PC-3 (cell line): ENCODE results near the gene PUS3. TPM values are rescaled to one million over a fixed set of nuclear protein-coding genes. Genes with fewer than 3 reads are reported as not detected.

ENCODE experiments used
- ATAC-seq: fragments of 200-7000 bp; cut with Tn5 transposase; 2 replicates; pipeline ENCODE4 v1.9.1; 2020; ENCODE audit warnings: mild to moderate bottlenecking, moderate library complexity
- BruUV-seq: library from RNA; stranded (reverse); fragments of 400-500 nt; replicated peaks from 2 replicates; lab custom pipeline; 2021; lab: Mats Ljungman, UMichigan
- CTCF ChIA-PET: fragments of 300-600 bp; sonication (Branson Sonifier 250); formaldehyde crosslinking; loops from one replicate; lab custom pipeline; 2022; ENCODE audit warnings: antibody characterized with exemption; lab: Charles Lee
- POLR2A ChIA-PET: fragments of 300-600 bp; sonication (Branson Sonifier 250); formaldehyde crosslinking; loops from one replicate; lab custom pipeline; 2022; ENCODE audit warnings: antibody characterized with exemption; ENCODE audit not compliant: unreplicated experiment; lab: Charles Lee
- DNase-seq: peaks from one replicate; pipeline ENCODE4 v3.0.0-alpha.2; 2015
- H2AFZ ChIP-seq: fragments of 300-600 bp; sonication (generic); 2 replicates; pipeline ENCODE4 v1.6.0; 2016; ENCODE audit warnings: antibody characterized with exemption, low read length
- H3F3A ChIP-seq: fragments of 300-600 bp; sonication (generic); one replicate; pipeline ENCODE4 v1.6.0; 2017; ENCODE audit warnings: antibody characterized with exemption, low read length, control low read depth, mild to moderate bottlenecking; ENCODE audit not compliant: unreplicated experiment
- H3K27ac ChIP-seq: fragments of 300-600 bp; sonication (generic); 2 replicates; pipeline ENCODE4 v1.5.1; 2016; ENCODE audit warnings: mild to moderate bottlenecking, low read length
- H3K27me3 ChIP-seq: fragments of 300-600 bp; sonication (generic); 2 replicates; pipeline ENCODE4 v1.6.1; 2016; ENCODE audit warnings: low read length, mixed read lengths
- H3K36me3 ChIP-seq: fragments of 300-600 bp; sonication (generic); 2 replicates; pipeline ENCODE4 v1.6.1; 2016; ENCODE audit warnings: low read depth, mixed run types, low read length, mixed read lengths
- H3K4me1 ChIP-seq: fragments of 300-600 bp; sonication (generic); 2 replicates; pipeline ENCODE4 v1.5.1; 2016; ENCODE audit warnings: low read length; ENCODE audit not compliant: insufficient read depth
- H3K4me2 ChIP-seq: fragments of 300-600 bp; sonication (generic); 2 replicates; pipeline ENCODE4 v1.6.0; 2016; ENCODE audit warnings: low read length
- H3K4me3 ChIP-seq: fragments of 300-600 bp; sonication (generic); 2 replicates; pipeline ENCODE4 v1.5.1; 2016; ENCODE audit warnings: mild to moderate bottlenecking, low read length, mixed read lengths
- H3K79me2 ChIP-seq: fragments of 300-600 bp; sonication (generic); 2 replicates; pipeline ENCODE4 v1.6.1; 2017; ENCODE audit warnings: low read length, mixed read lengths
- H3K9ac ChIP-seq: fragments of 300-600 bp; sonication (generic); 2 replicates; pipeline ENCODE4 v1.6.0; 2016; ENCODE audit warnings: mild to moderate bottlenecking, low read length
- H3K9me2 ChIP-seq: fragments of 300-600 bp; sonication (generic); replicated peaks from 2 replicates; pipeline ENCODE4 v1.6.1; 2016; ENCODE audit warnings: mixed run types, low read length, mixed read lengths
- H3K9me3 ChIP-seq: fragments of 300-600 bp; sonication (generic); 2 replicates; pipeline ENCODE4 v1.6.1; 2016; ENCODE audit warnings: low read length, mixed read lengths
- H4K20me1 ChIP-seq: fragments of 300-600 bp; sonication (generic); 2 replicates; pipeline ENCODE4 v1.6.1; 2016; ENCODE audit warnings: low read length, mixed read lengths
- EZH2 ChIP-seq: fragments of 300-600 bp; sonication (generic); IDR thresholded peaks from one replicate; pipeline ENCODE4 v1.6.1; 2017; ENCODE audit warnings: antibody characterized with exemption, mild to moderate bottlenecking, low read length; ENCODE audit not compliant: unreplicated experiment
- EZH2phosphoT487 ChIP-seq: fragments of 300-600 bp; sonication (generic); IDR thresholded peaks from 2 replicates; pipeline ENCODE4 v1.6.1; 2018; ENCODE audit warnings: mild to moderate bottlenecking, antibody characterized with exemption, low read length, borderline replicate concordance
- intact Hi-C: fragments of 100-400 bp; cut with micrococcal nuclease; formaldehyde crosslinking; loops from 2 replicates; pipeline ENCODE4 v1.9.0; 2023
- total RNA-seq: library from RNA; depleted of rRNA; stranded (reverse); fragments of >200 nt; gene quantifications from 2 replicates; pipeline ENCODE4 v1.2.3, GENCODE V29; 2014; rRNA removed
- TF ChIP-seq, protein P1 (sequence below): fragments of 300-600 bp; sonication (generic); conservative IDR thresholded peaks from 2 replicates; pipeline ENCODE4 v1.5.1; 2017; ENCODE audit warnings: antibody characterized with exemption, low read depth, mild to moderate bottlenecking, low read length

Gene PUS3
- total RNA-seq, 1 experiment from 2014 or later = 26.2 TPM

DNA sequence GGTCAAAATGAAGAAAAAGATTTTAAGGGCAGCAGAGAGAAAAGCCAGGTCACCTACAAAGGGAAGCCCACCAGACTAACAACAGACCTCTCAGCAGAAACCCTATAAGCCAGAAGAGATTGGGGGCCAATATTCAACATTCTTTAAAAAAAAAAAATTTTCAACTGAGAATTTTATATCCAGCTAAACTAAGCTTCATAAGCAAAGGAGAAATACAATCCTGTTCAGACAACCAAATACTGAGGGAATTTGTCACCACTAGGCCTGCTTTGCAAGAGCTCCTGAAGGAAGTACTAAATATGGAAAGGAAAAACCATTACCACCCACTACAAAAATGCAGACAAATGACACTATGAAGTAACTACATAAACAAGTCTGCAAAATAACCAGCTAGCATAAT, 56.8 kb downstream of the PUS3 start:
- no peaks in the 10 kb centered on the region for H4K20me1 ChIP-seq
- H3K4me2 ChIP-seq = no peak overlapping the region
- no peaks in the 10 kb centered on the region for H3F3A ChIP-seq
- no peaks in the 10 kb centered on the region for H3K36me3 ChIP-seq
- POLR2A ChIA-PET = no interaction called here
- no peak for ATAC-seq
- intact Hi-C loops = no loop called here
- TF ChIP-seq EZH2phosphoT487 (no peak), EZH2 (no peak)
- TF ChIP-seq, protein P1, sequence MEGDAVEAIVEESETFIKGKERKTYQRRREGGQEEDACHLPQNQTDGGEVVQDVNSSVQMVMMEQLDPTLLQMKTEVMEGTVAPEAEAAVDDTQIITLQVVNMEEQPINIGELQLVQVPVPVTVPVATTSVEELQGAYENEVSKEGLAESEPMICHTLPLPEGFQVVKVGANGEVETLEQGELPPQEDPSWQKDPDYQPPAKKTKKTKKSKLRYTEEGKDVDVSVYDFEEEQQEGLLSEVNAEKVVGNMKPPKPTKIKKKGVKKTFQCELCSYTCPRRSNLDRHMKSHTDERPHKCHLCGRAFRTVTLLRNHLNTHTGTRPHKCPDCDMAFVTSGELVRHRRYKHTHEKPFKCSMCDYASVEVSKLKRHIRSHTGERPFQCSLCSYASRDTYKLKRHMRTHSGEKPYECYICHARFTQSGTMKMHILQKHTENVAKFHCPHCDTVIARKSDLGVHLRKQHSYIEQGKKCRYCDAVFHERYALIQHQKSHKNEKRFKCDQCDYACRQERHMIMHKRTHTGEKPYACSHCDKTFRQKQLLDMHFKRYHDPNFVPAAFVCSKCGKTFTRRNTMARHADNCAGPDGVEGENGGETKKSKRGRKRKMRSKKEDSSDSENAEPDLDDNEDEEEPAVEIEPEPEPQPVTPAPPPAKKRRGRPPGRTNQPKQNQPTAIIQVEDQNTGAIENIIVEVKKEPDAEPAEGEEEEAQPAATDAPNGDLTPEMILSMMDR = no peak
- no peak overlapping the region for H3K9ac ChIP-seq
- no peaks in the 10 kb centered on the region for H3K79me2 ChIP-seq
- no peak overlapping the region for H2AFZ ChIP-seq
- CTCF ChIA-PET = no interaction called here
- H3K9me2 ChIP-seq = no peaks in the 10 kb centered on the region
- peaks cover 15% of the 10 kb centered on the region for H3K9me3 ChIP-seq
- no peaks in the 10 kb centered on the region for H3K27me3 ChIP-seq
- BruUV-seq = no TSS peak
- no peak for DNase-seq
- H3K4me1 ChIP-seq = no peaks in the 10 kb centered on the region
- H3K27ac ChIP-seq = no peak overlapping the region
- H3K4me3 ChIP-seq = no peak overlapping the region

Other genes starting within 250 kb of the PUS3 start
- not detected in 2 replicates for gene ACRV1, start 222.4 kb downstream of the PUS3 start, total RNA-seq
- gene PATE1, start 156.9 kb downstream of the PUS3 start, total RNA-seq = not detected in 2 replicates
- not detected in 2 replicates for gene PATE2, start 124.4 kb downstream of the PUS3 start, total RNA-seq
- not detected in 2 replicates for gene PATE3, start 115.1 kb downstream of the PUS3 start, total RNA-seq
- gene PATE4, start 69.9 kb downstream of the PUS3 start, total RNA-seq = not detected in 2 replicates
- gene HYLS1, start 15.5 kb downstream of the PUS3 start, total RNA-seq = 16.4 and 23.5 TPM in 2 replicates
- gene DDX25, start 1.3 kb upstream of the PUS3 start, total RNA-seq = not detected in 2 replicates
- not detected in 2 replicates for gene VSIG10L2, start 42.8 kb upstream of the PUS3 start, total RNA-seq
- gene CDON, start 159.7 kb upstream of the PUS3 start, total RNA-seq = 4.4 and 10.1 TPM in 2 replicates